ENCODE data around the gene LAMC1.
"Not testable (repeated sequence)": the region's sequence is repeated elsewhere in the genome, so short reads cannot be mapped to it uniquely, and the experiment has no call there.

LAMC1 gene

GRCh38 chr1:183142171-183142570 is 119.0 kb downstream of the LAMC1 start:
- DNase-seq (ENCODE audit: insufficient read length, low spot score) (no peak), FAIRE-seq (no peak)

GRCh38 chr1:183143576-183144315 is 120.5 kb downstream of the LAMC1 start:
- DNase-seq (ENCODE audit: insufficient read length, low spot score) (no peak), FAIRE-seq (no peak)

GRCh38 chr1:183144752-183145151 is 121.5 kb downstream of the LAMC1 start:
- FAIRE-seq (no peak), DNase-seq (ENCODE audit: insufficient read length, low spot score) (no peak)

GRCh38 chr1:183147735-183148134 is 124.5 kb downstream of the LAMC1 start:
- no peak for DNase-seq (ENCODE audit: insufficient read length, low spot score)

GRCh38 chr1:183148599-183148998 is 125.4 kb downstream of the LAMC1 start:
- DNase-seq (ENCODE audit: insufficient read length, low spot score) (no peak), FAIRE-seq (no peak)

More at GRCh38 chr1:183147735-183148134, 124.5 kb downstream of the LAMC1 start:
- FAIRE-seq, result no peak

- DNase-seq (ENCODE audit: insufficient read length, low spot score), result no peak
- no peak for FAIRE-seq
These were observed 126.1 kb downstream of the LAMC1 start for GRCh38 chr1:183149273-183149672.

- FAIRE-seq; DNase-seq (ENCODE audit: insufficient read length, low spot score): not testable (repeated sequence)
These were observed 126.8 kb downstream of the LAMC1 start for GRCh38 chr1:183150032-183150431.

- no peak for FAIRE-seq
- no peak for DNase-seq (ENCODE audit: insufficient read length, low spot score)
These were observed 127.2 kb downstream of the LAMC1 start for GRCh38 chr1:183150445-183150844.

- DNase-seq (ENCODE audit: insufficient read length, low spot score) (no peak), FAIRE-seq (no peak)
These were observed 129.0 kb downstream of the LAMC1 start for GRCh38 chr1:183152180-183152579.

GRCh38 chr1:183155939-183156338 is 132.7 kb downstream of the LAMC1 start:
- no peak for DNase-seq (ENCODE audit: insufficient read length, low spot score)
- no peak for FAIRE-seq

GRCh38 chr1:183159960-183160359 is 136.7 kb downstream of the LAMC1 start:
- FAIRE-seq (no peak), DNase-seq (ENCODE audit: insufficient read length, low spot score) (peak; percentile 29)

GRCh38 chr1:183161391-183161790 is 138.2 kb downstream of the LAMC1 start:
- no peak for DNase-seq (ENCODE audit: insufficient read length, low spot score)
- no peak for FAIRE-seq

- FAIRE-seq (no peak), DNase-seq (ENCODE audit: insufficient read length, low spot score) (peak; percentile 73)
These were observed 140.1 kb downstream of the LAMC1 start for GRCh38 chr1:183163316-183163715.

- FAIRE-seq (no peak), DNase-seq (ENCODE audit: insufficient read length, low spot score) (peak; percentile 77)
These were observed 141.1 kb downstream of the LAMC1 start for GRCh38 chr1:183164340-183164739.

GRCh38 chr1:183164963-183165362 is 141.7 kb downstream of the LAMC1 start:
- DNase-seq (ENCODE audit: insufficient read length, low spot score) (no peak), FAIRE-seq (no peak)

GRCh38 chr1:183165456-183165855 is 142.2 kb downstream of the LAMC1 start:
- FAIRE-seq, result no peak
- no peak for DNase-seq (ENCODE audit: insufficient read length, low spot score)

- DNase-seq (ENCODE audit: insufficient read length, low spot score), result no peak
- FAIRE-seq, result no peak
These were observed 143.2 kb downstream of the LAMC1 start for GRCh38 chr1:183166454-183166853.

GRCh38 chr1:183167676-183168075 is 144.5 kb downstream of the LAMC1 start:
- FAIRE-seq (no peak), DNase-seq (ENCODE audit: insufficient read length, low spot score) (no peak)

GRCh38 chr1:183168308-183168707 is 145.1 kb downstream of the LAMC1 start:
- FAIRE-seq (no peak), DNase-seq (ENCODE audit: insufficient read length, low spot score) (no peak)

- no peak for FAIRE-seq
- DNase-seq (ENCODE audit: insufficient read length, low spot score), result no peak
These were observed 150.6 kb downstream of the LAMC1 start for GRCh38 chr1:183173828-183174227.

GRCh38 chr1:183175631-183176030 is 152.4 kb downstream of the LAMC1 start:
- DNase-seq (ENCODE audit: insufficient read length, low spot score), result no peak
- FAIRE-seq, result no peak

- FAIRE-seq (no peak), DNase-seq (ENCODE audit: insufficient read length, low spot score) (no peak)
These were observed 155.3 kb downstream of the LAMC1 start for GRCh38 chr1:183178545-183178944.

GRCh38 chr1:183179033-183179432 is 155.8 kb downstream of the LAMC1 start:
- DNase-seq (ENCODE audit: insufficient read length, low spot score), result no peak
- FAIRE-seq, result no peak

Measured in HTR-8/SVneo (cell line).